H9 (cell line): ENCODE measurements around the gene NUP205. TPM values are rescaled to one million over a fixed set of nuclear protein-coding genes. Genes with fewer than 3 reads are reported as not detected.

ENCODE experiments used
- DNase-seq: peaks from one replicate; pipeline ENCODE4 v3.0.0-alpha.2; 2017
- H2AFZ ChIP-seq: one replicate; pipeline ENCODE4 v1.6.1; 2013; ENCODE audit warnings: mild to moderate bottlenecking, low read length, control low read depth, moderate library complexity
- H2AK5ac ChIP-seq: 2 replicates; pipeline ENCODE4 v1.6.1; 2013; ENCODE audit warnings: low read length, control low read depth, mixed read lengths; ENCODE audit not compliant: insufficient read length
- H2BK120ac ChIP-seq: one replicate; pipeline ENCODE4 v1.6.1; 2013; ENCODE audit warnings: low read depth, mild to moderate bottlenecking, low read length, control low read depth, inconsistent platforms; ENCODE audit not compliant: poor library complexity, severe bottlenecking
- H2BK12ac ChIP-seq: 2 replicates; pipeline ENCODE4 v1.6.1; 2013; ENCODE audit warnings: low read length, control low read depth, mixed read lengths, low read depth; ENCODE audit not compliant: insufficient read length
- H2BK15ac ChIP-seq: 2 replicates; pipeline ENCODE4 v1.6.1; 2013; ENCODE audit warnings: low read depth, low read length, control low read depth
- H2BK20ac ChIP-seq: one replicate; pipeline ENCODE4 v1.6.1; 2013; ENCODE audit warnings: low read depth, mild to moderate bottlenecking, low read length, control low read depth, inconsistent platforms; ENCODE audit not compliant: poor library complexity, severe bottlenecking
- H2BK5ac ChIP-seq: 2 replicates; pipeline ENCODE4 v1.6.1; 2013; ENCODE audit warnings: low read length, control low read depth, mixed read lengths; ENCODE audit not compliant: insufficient read length
- H3K14ac ChIP-seq: 2 replicates; pipeline ENCODE4 v1.6.1; 2013; ENCODE audit warnings: low read length, control low read depth; ENCODE audit not compliant: insufficient read depth
- H3K18ac ChIP-seq: 2 replicates; pipeline ENCODE4 v1.6.1; 2013; ENCODE audit warnings: low read depth, mild to moderate bottlenecking, mixed read lengths, low read length, control low read depth; ENCODE audit not compliant: insufficient read length
- H3K23ac ChIP-seq: 2 replicates; pipeline ENCODE4 v1.6.1; 2013; ENCODE audit warnings: low read length, control low read depth, mixed read lengths, low read depth; ENCODE audit not compliant: insufficient read length
- H3K23me2 ChIP-seq: 2 replicates; pipeline ENCODE4 v1.6.1; 2013; ENCODE audit warnings: low read depth, mild to moderate bottlenecking, mixed read lengths, low read length, control low read depth; ENCODE audit not compliant: insufficient read length, poor library complexity, severe bottlenecking
- H3K27ac ChIP-seq: 2 replicates; pipeline ENCODE4 v1.5.1; 2013; ENCODE audit warnings: low read length, control low read depth, mixed read lengths, low read depth; ENCODE audit not compliant: insufficient read length
- H3K27me3 ChIP-seq: 2 replicates; pipeline ENCODE4 v1.6.1; 2013; ENCODE audit warnings: low read length, control low read depth, inconsistent platforms; ENCODE audit not compliant: insufficient read depth
- H3K4ac ChIP-seq: 2 replicates; pipeline ENCODE4 v1.6.1; 2013; ENCODE audit warnings: low read depth, mild to moderate bottlenecking, control low read depth, inconsistent platforms, low read length, moderate library complexity
- H3K4me1 ChIP-seq: 2 replicates; pipeline ENCODE4 v1.6.1; 2013; ENCODE audit warnings: low read length, control low read depth, inconsistent platforms; ENCODE audit not compliant: insufficient read depth
- H3K4me2 ChIP-seq: 2 replicates; pipeline ENCODE4 v1.6.1; 2013; ENCODE audit warnings: low read length, control low read depth, mixed read lengths; ENCODE audit not compliant: insufficient read length, insufficient read depth
- H3K56ac ChIP-seq: 2 replicates; pipeline ENCODE4 v1.6.1; 2013; ENCODE audit warnings: low read depth, mild to moderate bottlenecking, mixed read lengths, low read length, control low read depth; ENCODE audit not compliant: insufficient read length
- H3K79me1 ChIP-seq: 2 replicates; pipeline ENCODE4 v1.6.1; 2013; ENCODE audit warnings: low read depth, mild to moderate bottlenecking, moderate library complexity, low read length, control low read depth, inconsistent platforms; ENCODE audit not compliant: insufficient read depth, poor library complexity, severe bottlenecking
- H3K79me2 ChIP-seq: 2 replicates; pipeline ENCODE4 v1.6.1; 2013; ENCODE audit warnings: low read length, control low read depth, inconsistent platforms; ENCODE audit not compliant: insufficient read depth
- H3K9ac ChIP-seq: 2 replicates; pipeline ENCODE4 v1.6.1; 2013; ENCODE audit warnings: low read length, control low read depth, mixed read lengths; ENCODE audit not compliant: insufficient read length; ENCODE audit errors: extremely low read depth
- H3K9me3 ChIP-seq: one replicate; pipeline ENCODE4 v1.6.1; 2013; ENCODE audit warnings: low read depth, low read length, inconsistent platforms; ENCODE audit not compliant: control insufficient read depth
- H3T11ph ChIP-seq: one replicate; pipeline ENCODE4 v1.6.1; 2013; ENCODE audit warnings: mild to moderate bottlenecking, low read length, control low read depth, inconsistent platforms
- H4K20me1 ChIP-seq: one replicate; pipeline ENCODE4 v1.6.1; 2013; ENCODE audit not compliant: control insufficient read depth, insufficient read length, insufficient read depth
- H4K5ac ChIP-seq: 2 replicates; pipeline ENCODE4 v1.6.1; 2013; ENCODE audit warnings: low read depth, mild to moderate bottlenecking, mixed read lengths, low read length, control low read depth; ENCODE audit not compliant: insufficient read length
- H4K8ac ChIP-seq: replicated peaks from 2 replicates; pipeline ENCODE4 v1.6.1; 2013; ENCODE audit warnings: low read length, control low read depth, mixed read lengths, low read depth; ENCODE audit not compliant: insufficient read length
- H4K91ac ChIP-seq: 2 replicates; pipeline ENCODE4 v1.6.1; 2013; ENCODE audit warnings: low read depth, mild to moderate bottlenecking, moderate library complexity, mixed read lengths, low read length, control low read depth; ENCODE audit not compliant: insufficient read length
- H3K27ac Mint-ChIP-seq, 3 experiments: 2 replicates in 2 of 3; 3 replicates in 1 of 3; pipeline ENCODE4 v1.8.0; 2020 to 2021; ENCODE audit warnings: mixed read lengths in 3 of 3, mild to moderate bottlenecking in 1 of 3, moderate library complexity in 1 of 3
- H3K27me3 Mint-ChIP-seq: 2 replicates; pipeline ENCODE4 v1.8.0; 2021; ENCODE audit warnings: low read depth, mild to moderate bottlenecking, moderate library complexity, mixed read lengths
- H3K36me3 Mint-ChIP-seq, 3 experiments: 2 replicates in 2 of 3; 3 replicates in 1 of 3; pipeline ENCODE4 v1.8.0; 2020 to 2021; ENCODE audit warnings: low read depth in 3 of 3, mixed read lengths in 3 of 3; ENCODE audit not compliant: insufficient read depth in 1 of 3
- H3K4me1 Mint-ChIP-seq, 2 experiments: 2 replicates each; pipeline ENCODE4 v1.8.0; 2020; ENCODE audit warnings: mixed read lengths in 2 of 2
- H3K4me3 Mint-ChIP-seq, 2 experiments: 2 replicates in 1 of 2; 3 replicates in 1 of 2; pipeline ENCODE4 v1.8.0; 2020 to 2021; ENCODE audit warnings: mild to moderate bottlenecking in 2 of 2, mixed read lengths in 2 of 2, moderate library complexity in 1 of 2
- H3K9me3 Mint-ChIP-seq, 2 experiments: 2 replicates in 1 of 2; 3 replicates in 1 of 2; pipeline ENCODE4 v1.8.0; 2020; ENCODE audit warnings: mild to moderate bottlenecking in 2 of 2, mixed read lengths in 2 of 2, moderate library complexity in 1 of 2
- WGBS: extraction: QIAGEN DNeasy Blood & Tissue Kit; methylation state at CpG from one replicate; pipeline ENCODE4 v1.1.7; 2013; ENCODE audit warnings: missing lambda C conversion rate, low lambda C conversion rate, mixed read lengths; ENCODE audit not compliant: insufficient read length; ENCODE audit errors: extremely low coverage; 5-methylcytosine and 5-hydroxymethylcytosine counted together
- total RNA-seq: library from RNA; stranded (reverse); gene quantifications from 2 replicates; pipeline ENCODE4 v1.2.1, GENCODE V29; 2021
- TF ChIP-seq, protein P1 (sequence below): fragments of 200-600 bp; sonication (generic); conservative IDR thresholded peaks from 3 replicates; pipeline ENCODE4 v1.8.0; 2021; ENCODE audit warnings: antibody characterized with exemption, mild to moderate bottlenecking

NUP205 gene
- total RNA-seq, 1 experiment from 2014 or later = 158 TPM

GRCh38 chr7:135681762-135682161 is 124.0 kb downstream of the NUP205 start:
- peaks cover 0 to 6% of the 10 kb centered on the region in 2 experiments; a peak in 1 of 4 replicates for H3K4me1 Mint-ChIP-seq
- no CpG with 5 or more reads among the region's 5 CpGs for WGBS

More at GRCh38 chr7:135681762-135682161, 124.0 kb downstream of the NUP205 start:
- H3K27ac ChIP-seq = no peak overlapping the region
- H3K23me2 ChIP-seq = no peaks in the 10 kb centered on the region
- no peak overlapping the region for H3K4me2 ChIP-seq
- Mint-ChIP-seq H3K9me3 (no peaks in the 10 kb centered on the region), H3K27ac (no peak overlapping the region; a peak in 1 of 7 replicates), H3K4me3 (no peak overlapping the region), H3K27me3 (no peaks in the 10 kb centered on the region), H3K36me3 (peaks cover 0 to 14% (median 9%) of the 10 kb centered on the region in 3 experiments; a peak in 5 of 7 replicates)
- H2AK5ac ChIP-seq = no peak overlapping the region
- no peak overlapping the region for H2BK20ac ChIP-seq
- no peak overlapping the region for H3K14ac ChIP-seq
- no peak overlapping the region for H2BK5ac ChIP-seq
- no peak overlapping the region for H2BK15ac ChIP-seq
- no peak overlapping the region for H3K23ac ChIP-seq
- no peak overlapping the region for H2BK120ac ChIP-seq
- H3K79me1 ChIP-seq = no peaks in the 10 kb centered on the region
- TF ChIP-seq, protein P1, sequence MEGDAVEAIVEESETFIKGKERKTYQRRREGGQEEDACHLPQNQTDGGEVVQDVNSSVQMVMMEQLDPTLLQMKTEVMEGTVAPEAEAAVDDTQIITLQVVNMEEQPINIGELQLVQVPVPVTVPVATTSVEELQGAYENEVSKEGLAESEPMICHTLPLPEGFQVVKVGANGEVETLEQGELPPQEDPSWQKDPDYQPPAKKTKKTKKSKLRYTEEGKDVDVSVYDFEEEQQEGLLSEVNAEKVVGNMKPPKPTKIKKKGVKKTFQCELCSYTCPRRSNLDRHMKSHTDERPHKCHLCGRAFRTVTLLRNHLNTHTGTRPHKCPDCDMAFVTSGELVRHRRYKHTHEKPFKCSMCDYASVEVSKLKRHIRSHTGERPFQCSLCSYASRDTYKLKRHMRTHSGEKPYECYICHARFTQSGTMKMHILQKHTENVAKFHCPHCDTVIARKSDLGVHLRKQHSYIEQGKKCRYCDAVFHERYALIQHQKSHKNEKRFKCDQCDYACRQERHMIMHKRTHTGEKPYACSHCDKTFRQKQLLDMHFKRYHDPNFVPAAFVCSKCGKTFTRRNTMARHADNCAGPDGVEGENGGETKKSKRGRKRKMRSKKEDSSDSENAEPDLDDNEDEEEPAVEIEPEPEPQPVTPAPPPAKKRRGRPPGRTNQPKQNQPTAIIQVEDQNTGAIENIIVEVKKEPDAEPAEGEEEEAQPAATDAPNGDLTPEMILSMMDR = no peak
- H3K9ac ChIP-seq = no peak overlapping the region
- H3K9me3 ChIP-seq = no peaks in the 10 kb centered on the region
- H4K8ac ChIP-seq = no peak overlapping the region
- no peak overlapping the region for H3T11ph ChIP-seq
- H3K18ac ChIP-seq = no peak overlapping the region
- H2BK12ac ChIP-seq = no peak overlapping the region
- H3K79me2 ChIP-seq = no peaks in the 10 kb centered on the region
- no peak overlapping the region for H4K91ac ChIP-seq
- no peak for DNase-seq
- H4K20me1 ChIP-seq = no peaks in the 10 kb centered on the region
- no peak overlapping the region for H3K4ac ChIP-seq
- H2AFZ ChIP-seq = no peak overlapping the region
- H3K4me1 ChIP-seq = no peaks in the 10 kb centered on the region; the same call in 1 of the 2 replicates
- no peaks in the 10 kb centered on the region for H3K27me3 ChIP-seq
- no peak overlapping the region for H4K5ac ChIP-seq
- H3K56ac ChIP-seq = no peak overlapping the region
